Kidney (tissue), 14 donors: ENCODE measurements around the gene RHOT2. TPM values are rescaled to one million over a fixed set of nuclear protein-coding genes. Genes with fewer than 3 reads are reported as not detected.

Source experiments
- DNase-seq, 5 donors: peaks; one replicate each; pipeline ENCODE4 v3.0.0-alpha.2; 2013 to 2020
- FAIRE-seq: peaks from 2 replicates; lab custom pipeline; 2012; peaks lifted over from hg19 to GRCh38; lab: Jason Lieb, UNC
- H3K27ac ChIP-seq, 2 donors: one replicate each; pipeline ENCODE4 v1.7.0; 2013; ENCODE audit warnings: low read depth in 2 of 2, low read length in 2 of 2, inconsistent platforms in 1 of 2
- H3K27me3 ChIP-seq: one replicate; pipeline ENCODE4 v1.7.1; 2013; ENCODE audit warnings: low read length, inconsistent platforms; ENCODE audit not compliant: control insufficient read depth, insufficient read depth
- H3K36me3 ChIP-seq, 3 donors: one replicate each; pipeline versions ENCODE4 v1.7.0 to v1.7.1; 2013; ENCODE audit warnings: low read length in 3 of 3, control low read depth in 1 of 3, inconsistent platforms in 1 of 3; ENCODE audit not compliant: insufficient read depth in 3 of 3, control insufficient read depth in 2 of 3
- H3K4me1 ChIP-seq, 3 donors: one replicate each; pipeline versions ENCODE4 v1.7.0 to v1.7.1; 2013; ENCODE audit warnings: low read length in 3 of 3, inconsistent platforms in 1 of 3, low read depth in 1 of 3; ENCODE audit not compliant: control insufficient read depth in 2 of 3, insufficient read depth in 2 of 3
- H3K4me3 ChIP-seq, 3 donors: one replicate each; pipeline versions ENCODE4 v1.7.0 to v1.8.1; 2013; ENCODE audit warnings: low read length in 3 of 3, control low read depth in 1 of 3, inconsistent platforms in 1 of 3
- H3K9ac ChIP-seq, 3 donors: one replicate each; pipeline versions ENCODE4 v1.7.0 to v1.7.1; 2013; ENCODE audit warnings: low read length in 3 of 3, control low read depth in 1 of 3, inconsistent platforms in 1 of 3
- H3K9me3 ChIP-seq, 3 donors: one replicate each; pipeline versions ENCODE4 v1.7.0 to v1.7.1; 2013; ENCODE audit warnings: low read length in 3 of 3, control low read depth in 1 of 3, inconsistent platforms in 1 of 3; ENCODE audit not compliant: control insufficient read depth in 2 of 3, insufficient read depth in 1 of 3
- CTCF ChIP-seq: IDR thresholded peaks from 3 replicates; pipeline ENCODE4 v1.5.1; 2012; ENCODE audit warnings: mild to moderate bottlenecking, moderate library complexity, borderline replicate concordance; ENCODE audit not compliant: insufficient read depth; ENCODE audit errors: extremely low read depth
- intact Hi-C: fragments of 100-400 bp; cut with DNase I; formaldehyde crosslinking; loops from one replicate; pipeline ENCODE4 v1.11.1; 2022
- polyA plus RNA-seq: library from polyadenylated mRNA; stranded (reverse); fragments of 350-450 nt; fragmentation: Illumina TruSeq; extraction: RNeasy Lipid Tissue Mini Kit (QIAGEN cat#74804); gene quantifications from one replicate; pipeline ENCODE4 v1.2.3, GENCODE V29; 2014; ENCODE audit warnings: low read depth, low replicate concordance; ENCODE audit not compliant: insufficient read depth
- total RNA-seq: library from RNA; stranded (reverse); fragmentation: NEBNext Ultra II Directional; extraction: Animal tissue kit (Norgen Biotek cat#: 25700); gene quantifications from one replicate; pipeline ENCODE4 v1.2.1, GENCODE V29; 2021
- donor health status: control.
- donor health status: control.
- donor health status: control.
- donor health status: control.
- donor health status: control.
- donor health status: DM: yes; HTN: yes; CAD: no.
- donor health status: Normal renal cell carcinoma (clear cell type).

RHOT2 gene
- total and polyA plus RNA-seq, 2 donors from 2014 or later: 90.5 to 117 TPM

- Histone ChIP-seq H3K27me3 (no peaks in the 10 kb centered on the region), H3K4me1 (peaks cover 0 to 10% (median 0%) of the 10 kb centered on the region in 3 donors), H3K9ac (peak overlapping the region in 1 of 3 donors; percentile 19), H3K9me3 (no peaks in the 10 kb centered on the region), H3K27ac (peak overlapping the region in 1 of 2 donors; percentile 13), H3K36me3 (no peaks in the 10 kb centered on the region), H3K4me3 (no peak overlapping the region)
- no peak for DNase-seq
- no peak for TF ChIP-seq CTCF
- no peak for FAIRE-seq
- intact Hi-C loops: no loop called here
These were observed 6.6 kb upstream of the RHOT2 start for GRCh38 chr16:661184-661821.

- Histone ChIP-seq H3K4me3 (no peak overlapping the region), H3K9ac (no peak overlapping the region), H3K36me3 (no peaks in the 10 kb centered on the region), H3K27me3 (no peaks in the 10 kb centered on the region), H3K4me1 (peaks cover 0 to 10% (median 0%) of the 10 kb centered on the region in 3 donors), H3K27ac (no peak overlapping the region), H3K9me3 (no peaks in the 10 kb centered on the region)
- intact Hi-C loops: no loop called here
- TF ChIP-seq CTCF: no peak
- FAIRE-seq: no peak
- DNase-seq: no peak
These were observed 5.8 kb upstream of the RHOT2 start for GRCh38 chr16:662095-662494.

GRCh38 chr16:662597-662996, 5.3 kb upstream of the RHOT2 start:
- H3K36me3 ChIP-seq: no peaks in the 10 kb centered on the region
- no peak overlapping the region for H3K9ac ChIP-seq
- FAIRE-seq: no peak
- no peak for TF ChIP-seq CTCF
- no peak overlapping the region for H3K27ac ChIP-seq
- H3K9me3 ChIP-seq: no peaks in the 10 kb centered on the region
- intact Hi-C loops: no loop called here
- H3K4me3 ChIP-seq: no peak overlapping the region
- no peak for DNase-seq
- peaks cover 0 to 15% (median 3%) of the 10 kb centered on the region in 3 donors for H3K4me1 ChIP-seq
- no peaks in the 10 kb centered on the region for H3K27me3 ChIP-seq
